Measurements from ENCODE around the gene DNAJC5. TPM values are rescaled to one million over a fixed set of nuclear protein-coding genes. Genes with fewer than 3 reads are reported as not detected.

DNAJC5 gene
- total RNA-seq, 4 donors from 2014 or later = 58.7 to 89.5 (median 75.4) TPM

DNA sequence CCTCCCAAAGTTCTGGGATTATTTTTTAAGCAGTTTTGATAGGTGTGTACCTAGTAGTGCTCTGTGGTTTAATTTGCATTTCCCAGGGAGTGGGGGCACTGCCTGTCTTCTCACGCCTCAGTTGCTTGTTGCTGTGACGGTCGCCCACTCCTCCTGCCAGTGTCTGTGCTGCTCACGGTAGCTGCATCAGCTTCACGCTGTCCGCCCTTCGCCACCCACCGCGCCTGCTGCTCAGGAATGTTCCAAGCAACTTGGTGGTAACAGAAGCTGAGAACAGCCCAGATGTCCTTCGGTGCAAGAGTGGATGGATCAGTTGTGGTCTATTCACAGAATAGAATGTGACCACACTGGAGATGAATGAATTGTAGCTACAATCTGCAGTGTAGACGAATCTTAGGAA, 22.9 kb downstream of the DNAJC5 start:
- 93 to 94% methylated on average over 10 to 11 of the region's 11 CpGs for WGBS, 2 donors
- intact Hi-C loops (cut with DNase I) = no loop called here
- H3K36me3 ChIP-seq = peaks cover 2 to 79% (median 5%) of the 10 kb centered on the region in 3 donors
- H3K27me3 ChIP-seq = no peaks in the 10 kb centered on the region
- no peak for DNase-seq
- no peaks in the 10 kb centered on the region for H3K9me3 ChIP-seq
- H3K4me3 ChIP-seq = no peak overlapping the region
- TF ChIP-seq, protein P1, sequence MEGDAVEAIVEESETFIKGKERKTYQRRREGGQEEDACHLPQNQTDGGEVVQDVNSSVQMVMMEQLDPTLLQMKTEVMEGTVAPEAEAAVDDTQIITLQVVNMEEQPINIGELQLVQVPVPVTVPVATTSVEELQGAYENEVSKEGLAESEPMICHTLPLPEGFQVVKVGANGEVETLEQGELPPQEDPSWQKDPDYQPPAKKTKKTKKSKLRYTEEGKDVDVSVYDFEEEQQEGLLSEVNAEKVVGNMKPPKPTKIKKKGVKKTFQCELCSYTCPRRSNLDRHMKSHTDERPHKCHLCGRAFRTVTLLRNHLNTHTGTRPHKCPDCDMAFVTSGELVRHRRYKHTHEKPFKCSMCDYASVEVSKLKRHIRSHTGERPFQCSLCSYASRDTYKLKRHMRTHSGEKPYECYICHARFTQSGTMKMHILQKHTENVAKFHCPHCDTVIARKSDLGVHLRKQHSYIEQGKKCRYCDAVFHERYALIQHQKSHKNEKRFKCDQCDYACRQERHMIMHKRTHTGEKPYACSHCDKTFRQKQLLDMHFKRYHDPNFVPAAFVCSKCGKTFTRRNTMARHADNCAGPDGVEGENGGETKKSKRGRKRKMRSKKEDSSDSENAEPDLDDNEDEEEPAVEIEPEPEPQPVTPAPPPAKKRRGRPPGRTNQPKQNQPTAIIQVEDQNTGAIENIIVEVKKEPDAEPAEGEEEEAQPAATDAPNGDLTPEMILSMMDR (IDR thresholded peaks at IDR 0.05) = no peak
- TF ChIP-seq POLR2A (IDR thresholded peaks at IDR 0.05) = no peak
- peaks cover 0 to 13% (median 0%) of the 10 kb centered on the region in 3 donors for H3K4me1 ChIP-seq
- H3K27ac ChIP-seq = no peak overlapping the region

DNA sequence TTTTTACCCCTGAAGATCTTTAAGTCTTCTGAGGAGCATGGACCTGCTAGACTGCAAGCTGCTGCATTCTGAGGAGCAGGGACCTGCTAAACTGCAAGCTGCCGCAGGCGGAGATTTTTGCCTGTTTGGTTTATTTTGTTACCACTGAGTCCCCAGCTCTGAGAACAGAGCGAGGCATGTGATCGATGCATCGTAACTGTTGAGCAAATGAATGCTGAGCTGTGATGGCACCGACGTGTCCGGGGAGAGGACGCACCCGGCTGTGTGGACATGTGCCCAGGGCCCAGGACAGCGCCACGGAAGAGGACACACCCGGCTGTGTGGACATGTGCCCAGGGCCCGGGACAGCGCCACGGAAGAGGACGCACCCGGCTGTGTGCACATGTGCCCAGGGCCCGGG, 24.2 kb downstream of the DNAJC5 start:
- intact Hi-C loops (cut with DNase I) = no loop called here
- DNase-seq = no peak
- no peaks in the 10 kb centered on the region for H3K9me3 ChIP-seq
- WGBS, 2 donors = 94 to 96% methylated on average over 5 to 6 of the region's 19 CpGs
- TF ChIP-seq, protein P1 (IDR thresholded peaks at IDR 0.05) = no peak
- TF ChIP-seq POLR2A (IDR thresholded peaks at IDR 0.05) = no peak
- no peak overlapping the region for H3K27ac ChIP-seq
- H3K27me3 ChIP-seq = no peaks in the 10 kb centered on the region
- no peak overlapping the region for H3K4me3 ChIP-seq
- H3K36me3 ChIP-seq = peaks cover 2 to 85% (median 5%) of the 10 kb centered on the region in 3 donors
- H3K4me1 ChIP-seq = peaks cover 0 to 9% (median 0%) of the 10 kb centered on the region in 3 donors

DNA sequence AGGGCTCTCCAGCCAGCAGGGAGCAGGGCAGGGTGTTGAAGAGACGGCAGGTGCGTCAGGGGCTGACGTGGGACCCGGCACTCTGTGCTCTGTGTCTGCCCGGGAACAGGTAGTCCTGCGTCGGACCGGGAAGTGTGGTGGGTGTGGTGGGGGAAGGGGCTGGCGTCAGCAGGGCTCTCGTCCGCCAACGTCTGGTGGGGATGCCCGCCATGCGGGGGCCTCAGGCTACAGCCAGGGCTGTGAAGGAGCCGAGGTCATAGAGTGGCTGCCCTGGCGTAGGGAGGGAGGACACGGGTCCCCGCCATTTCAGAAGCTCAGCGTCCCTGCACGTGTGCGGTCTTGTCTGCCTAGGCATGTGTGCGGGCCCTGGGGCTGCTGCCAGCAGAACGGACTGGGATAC, 25.3 kb downstream of the DNAJC5 start:
- H3K36me3 ChIP-seq = peaks cover 2 to 88% (median 5%) of the 10 kb centered on the region in 3 donors

DNA sequence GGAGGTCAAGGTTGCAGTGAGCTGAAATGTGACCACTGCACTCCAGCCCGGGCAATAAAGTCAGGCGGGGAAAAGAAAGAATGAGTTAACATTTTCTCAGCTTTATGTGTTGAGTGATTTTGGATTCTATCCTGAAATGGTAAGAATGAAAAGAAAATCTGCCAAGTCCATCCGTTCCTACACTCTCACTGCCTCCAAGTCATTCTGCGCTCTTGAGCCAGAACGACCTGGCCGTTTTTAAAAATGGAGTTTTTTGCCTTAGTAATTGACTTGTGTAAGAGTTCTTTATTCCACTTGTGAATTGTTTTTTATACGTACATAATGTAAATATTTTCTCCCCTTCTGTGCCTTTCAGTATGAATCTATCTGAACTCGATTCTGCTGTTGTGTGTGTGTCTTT, 28.7 kb downstream of the DNAJC5 start:
- WGBS, 2 donors = 67 to 75% methylated on average over 8 of the region's 8 CpGs
- peaks cover 0 to 15% (median 0%) of the 10 kb centered on the region in 3 donors for H3K4me1 ChIP-seq
- intact Hi-C loops (cut with DNase I) = no loop called here
- no peaks in the 10 kb centered on the region for H3K27me3 ChIP-seq
- TF ChIP-seq, protein P1 (IDR thresholded peaks at IDR 0.05) = no peak
- no peak for TF ChIP-seq POLR2A (IDR thresholded peaks at IDR 0.05)
- no peak for DNase-seq
- no peak overlapping the region for H3K4me3 ChIP-seq
- H3K27ac ChIP-seq = no peak overlapping the region
- no peaks in the 10 kb centered on the region for H3K9me3 ChIP-seq
- H3K36me3 ChIP-seq = peaks cover 8 to 94% (median 11%) of the 10 kb centered on the region in 3 donors

More for the DNA sequence above, 25.3 kb downstream of the DNAJC5 start:
- peaks cover 0 to 9% (median 0%) of the 10 kb centered on the region in 3 donors for H3K4me1 ChIP-seq
- TF ChIP-seq, protein P1 (IDR thresholded peaks at IDR 0.05) = no peak
- no peak for TF ChIP-seq POLR2A (IDR thresholded peaks at IDR 0.05)
- no peak for DNase-seq
- intact Hi-C loops (cut with DNase I) = no loop called here
- no peaks in the 10 kb centered on the region for H3K27me3 ChIP-seq
- WGBS, 2 donors = 83 to 85% methylated on average over 17 to 23 of the region's 23 CpGs
- no peaks in the 10 kb centered on the region for H3K9me3 ChIP-seq
- H3K4me3 ChIP-seq = no peak overlapping the region
- H3K27ac ChIP-seq = no peak overlapping the region

DNA sequence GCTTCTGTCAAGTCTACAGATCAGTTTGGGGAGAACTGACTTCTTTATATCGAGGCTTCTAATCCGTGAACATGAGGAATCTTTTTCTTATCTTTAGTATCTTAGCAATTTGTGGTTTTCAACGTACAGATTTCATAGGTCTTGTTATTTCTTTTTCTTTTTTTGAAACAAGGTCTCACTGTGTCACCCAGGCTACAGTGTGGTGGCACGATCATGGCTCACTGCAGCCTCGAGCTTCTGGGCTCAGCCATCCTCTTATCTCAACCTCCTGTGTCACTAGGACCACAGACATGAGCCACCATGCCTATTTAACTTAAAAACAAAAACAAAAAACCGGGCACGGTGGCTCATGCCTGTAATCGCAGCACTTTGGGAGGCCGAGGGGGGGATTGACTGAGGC, 29.3 kb downstream of the DNAJC5 start:
- H3K27me3 ChIP-seq = no peaks in the 10 kb centered on the region
- peaks cover 14 to 94% (median 17%) of the 10 kb centered on the region in 3 donors for H3K36me3 ChIP-seq
- WGBS, 2 donors = 70 to 78% methylated on average over 8 to 9 of the region's 9 CpGs
- H3K27ac ChIP-seq = no peak overlapping the region
- peaks cover 0 to 15% (median 0%) of the 10 kb centered on the region in 3 donors for H3K4me1 ChIP-seq
- no peak overlapping the region for H3K4me3 ChIP-seq
- TF ChIP-seq POLR2A (IDR thresholded peaks at IDR 0.05) = no peak
- TF ChIP-seq, protein P1 (IDR thresholded peaks at IDR 0.05) = no peak
- no peaks in the 10 kb centered on the region for H3K9me3 ChIP-seq
- intact Hi-C loops (cut with DNase I) = no loop called here
- DNase-seq = no peak
